GM19025 (cell line): ENCODE results near the gene FSTL1.

ENCODE experiments used
- ATAC-seq: cut with Tn5 transposase; IDR thresholded peaks from one replicate; pipeline ENCODE4 v1.9.1; 2021; ENCODE audit warnings: mild to moderate bottlenecking, low read depth, moderate library complexity; ENCODE audit not compliant: unreplicated experiment

Gene FSTL1

DNA sequence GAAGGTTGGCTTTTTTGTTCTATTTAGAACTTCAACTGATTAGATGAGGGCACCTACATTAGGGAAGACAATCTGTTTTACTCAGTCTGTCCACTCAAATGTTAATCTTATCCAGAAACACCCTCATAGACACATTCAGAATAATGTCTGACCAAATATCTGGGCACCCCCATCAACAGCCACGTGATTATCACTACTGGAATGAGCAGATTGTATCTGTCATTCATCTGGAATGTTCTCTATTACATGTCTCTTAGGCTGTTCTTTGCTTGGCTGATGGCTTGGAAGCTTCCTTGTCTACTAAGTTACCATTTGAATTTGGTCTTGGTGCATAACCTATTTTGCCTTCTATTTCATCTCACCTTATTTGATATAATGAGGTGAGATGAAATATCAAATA, 86.0 kb downstream of the FSTL1 start:
- ATAC-seq = no peak

DNA sequence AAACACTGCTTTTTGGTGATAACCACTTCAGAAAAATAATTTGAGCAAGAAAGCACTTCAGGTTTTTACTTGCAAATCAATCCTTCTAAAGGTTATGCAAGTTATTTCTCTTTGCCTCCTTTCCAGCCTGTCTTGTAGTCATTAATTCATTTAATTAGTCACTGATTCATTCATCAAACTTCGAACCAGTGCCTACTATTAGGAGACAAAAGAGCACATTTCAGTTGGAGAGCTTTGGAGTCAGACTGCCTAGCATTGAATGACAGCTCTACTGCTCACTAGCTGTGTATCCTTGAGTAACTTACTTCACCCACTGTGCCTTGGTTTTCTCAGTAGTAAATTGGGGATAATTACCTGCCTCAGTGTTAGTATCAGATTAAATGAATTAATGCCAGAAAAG, 86.7 kb downstream of the FSTL1 start:
- no peak for ATAC-seq

DNA sequence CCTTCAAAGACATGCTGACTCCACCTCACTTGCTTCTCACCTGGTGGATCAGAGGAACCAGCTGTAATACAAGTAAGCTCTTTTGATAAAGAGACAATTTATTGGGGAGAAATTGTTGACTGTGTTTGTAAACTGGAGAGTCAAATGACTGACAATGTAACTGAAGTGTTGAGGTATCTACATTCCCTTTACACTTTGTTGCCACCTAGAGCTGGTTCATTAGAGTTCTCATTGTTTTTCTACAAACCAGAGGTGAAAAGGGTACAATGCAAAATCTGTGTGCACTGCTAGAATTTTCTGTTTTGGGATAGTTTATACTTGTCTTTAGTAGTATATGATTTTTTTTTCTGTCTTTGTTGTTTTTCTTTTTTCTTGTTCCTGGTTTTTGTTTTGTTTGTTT, 93.0 kb downstream of the FSTL1 start:
- ATAC-seq = no peak

DNA sequence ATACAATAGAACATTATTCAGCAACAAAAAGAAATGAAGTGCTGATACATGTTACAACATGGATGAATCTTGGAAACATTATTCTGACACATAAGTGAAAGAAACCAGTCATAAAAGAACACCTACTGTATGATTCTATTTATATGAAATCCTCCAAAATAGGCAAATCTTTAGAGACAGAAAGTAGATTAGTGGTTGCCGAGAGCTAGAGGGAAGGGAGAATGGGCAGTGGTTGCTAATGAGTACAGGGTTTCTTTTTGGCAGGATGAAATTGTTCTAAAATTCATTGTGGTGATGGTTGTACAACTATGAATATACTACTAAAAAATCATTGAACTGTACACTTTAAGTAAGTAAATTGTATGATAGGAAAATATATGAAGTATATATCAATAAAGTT, 95.3 kb downstream of the FSTL1 start:
- no peak for ATAC-seq

DNA sequence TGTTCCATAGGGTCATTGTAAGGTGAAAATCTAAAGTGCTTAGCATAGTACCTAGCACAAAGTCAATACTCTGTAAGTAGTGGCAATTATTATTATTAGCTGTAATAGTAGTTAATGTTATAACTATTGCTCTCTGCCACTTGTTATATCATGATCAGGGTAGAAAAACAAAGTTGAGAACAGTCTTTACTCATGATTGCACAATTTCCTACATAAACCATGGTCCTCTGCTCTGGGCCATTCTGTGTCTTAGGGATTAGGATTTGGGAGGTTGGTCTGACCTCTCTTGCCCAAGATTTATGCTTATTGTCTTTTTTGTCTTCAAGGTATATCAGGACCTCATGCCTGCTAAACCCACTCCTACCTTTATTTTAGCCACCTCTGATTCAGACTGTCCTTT, 97.3 kb downstream of the FSTL1 start:
- ATAC-seq = no peak

DNA sequence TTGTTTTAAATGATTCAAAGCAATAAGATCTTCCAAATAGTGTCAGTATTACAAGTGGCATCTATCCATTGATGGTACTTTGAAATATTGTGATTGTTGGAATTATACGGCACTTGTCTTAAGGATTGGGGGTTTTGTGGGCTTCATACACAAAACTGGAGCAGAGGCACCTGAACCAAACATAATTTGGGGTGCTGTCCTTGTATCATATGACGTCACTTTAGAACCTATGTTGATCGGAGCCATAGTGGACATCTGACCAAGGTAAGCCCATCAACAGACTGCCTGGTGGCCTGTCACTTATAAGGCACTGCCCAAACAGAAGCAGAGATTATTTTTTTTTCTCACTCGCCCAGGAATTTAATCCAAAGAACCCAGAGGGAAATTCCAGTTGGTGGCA, 98.8 kb downstream of the FSTL1 start:
- ATAC-seq = no peak

DNA sequence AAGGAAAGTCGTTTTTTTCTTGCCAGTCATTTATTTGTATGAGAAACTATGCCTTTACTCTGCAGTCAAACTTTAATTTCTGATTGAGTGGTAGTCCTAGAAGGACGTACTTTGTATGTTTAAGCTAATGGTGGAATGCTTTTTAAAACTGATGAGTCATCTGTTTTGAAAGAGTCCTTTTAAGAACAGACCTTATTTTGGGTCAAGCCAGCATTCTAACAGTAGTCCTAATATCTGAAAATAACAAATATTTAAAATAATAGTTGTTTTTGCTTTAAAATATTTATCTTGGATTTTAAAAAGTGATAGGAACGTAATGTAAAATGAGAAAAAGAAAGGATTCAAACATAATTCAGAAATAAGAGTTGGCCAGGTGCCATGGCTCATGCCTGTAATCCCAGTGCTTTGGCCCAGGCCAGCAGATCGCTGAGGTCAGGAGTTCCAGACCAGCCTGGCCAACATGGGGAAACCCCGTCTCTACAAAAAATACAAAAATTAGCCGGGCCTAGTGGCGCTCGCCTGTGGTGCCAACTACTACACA, 100.3 kb downstream of the FSTL1 start:
- ATAC-seq = no peak

DNA sequence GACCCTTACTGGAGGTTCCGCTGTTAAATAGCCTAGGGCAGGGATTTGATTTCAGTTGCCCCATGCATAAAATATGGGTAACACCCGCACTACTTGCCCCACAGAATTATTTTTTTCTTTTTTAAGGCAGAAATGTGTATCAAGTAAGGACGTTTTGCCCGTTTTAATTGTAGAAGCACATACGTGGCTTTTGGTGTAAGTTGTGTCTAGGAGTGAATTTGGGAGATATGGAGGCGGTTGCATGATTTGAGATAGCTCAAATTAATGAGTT, 101.0 kb downstream of the FSTL1 start:
- no peak for ATAC-seq

DNA sequence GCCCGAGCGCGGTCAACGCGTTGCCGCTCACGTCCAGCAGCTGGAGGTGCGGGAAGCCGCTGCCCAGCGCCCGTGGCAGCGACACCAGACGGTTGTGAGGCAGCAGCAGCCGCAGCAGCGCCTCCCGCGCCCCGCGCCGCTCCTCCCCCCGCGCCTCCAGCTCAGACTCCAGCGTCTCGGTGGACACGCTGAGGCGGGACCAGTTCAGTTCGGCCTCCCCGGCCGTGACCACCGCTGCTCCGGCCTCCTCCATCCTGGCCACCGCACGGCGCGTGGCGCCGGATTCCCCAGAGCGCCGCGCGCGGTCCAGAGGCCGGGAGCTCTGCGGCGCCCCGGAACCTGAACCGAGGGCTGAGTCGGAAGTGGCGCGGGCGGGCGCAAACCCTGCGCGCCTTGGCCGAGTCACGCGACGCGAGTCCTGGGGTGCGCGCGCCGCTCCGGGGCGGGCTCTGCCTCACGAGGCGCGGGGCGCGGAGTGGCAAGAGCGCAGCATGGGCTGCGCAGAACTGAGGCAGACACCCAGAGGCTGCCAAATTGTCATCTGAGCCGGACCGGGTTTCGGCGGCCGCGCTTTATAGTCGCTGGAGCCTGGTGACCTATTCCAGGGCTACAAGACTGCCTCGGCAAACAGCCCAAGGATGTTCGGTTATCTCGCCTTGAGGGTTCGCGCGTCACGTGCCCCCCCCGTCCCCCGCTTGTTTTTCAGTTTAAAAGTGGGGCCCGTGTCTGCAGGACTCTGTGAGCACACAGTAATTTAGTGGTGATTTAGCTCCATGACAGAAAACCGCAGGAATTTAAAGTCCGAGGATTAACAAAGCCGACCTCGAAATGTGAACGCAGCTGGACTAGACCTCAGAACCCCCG, 101.6 kb downstream of the FSTL1 start, which contains the start of gene LRRC58:
Gene LRRC58, minus strand, starts transcription at position 364 of the 864 bp plus-strand sequence. Its CDS starts 111 bp downstream, at position 253.
- peak; percentile 86 for ATAC-seq

DNA sequence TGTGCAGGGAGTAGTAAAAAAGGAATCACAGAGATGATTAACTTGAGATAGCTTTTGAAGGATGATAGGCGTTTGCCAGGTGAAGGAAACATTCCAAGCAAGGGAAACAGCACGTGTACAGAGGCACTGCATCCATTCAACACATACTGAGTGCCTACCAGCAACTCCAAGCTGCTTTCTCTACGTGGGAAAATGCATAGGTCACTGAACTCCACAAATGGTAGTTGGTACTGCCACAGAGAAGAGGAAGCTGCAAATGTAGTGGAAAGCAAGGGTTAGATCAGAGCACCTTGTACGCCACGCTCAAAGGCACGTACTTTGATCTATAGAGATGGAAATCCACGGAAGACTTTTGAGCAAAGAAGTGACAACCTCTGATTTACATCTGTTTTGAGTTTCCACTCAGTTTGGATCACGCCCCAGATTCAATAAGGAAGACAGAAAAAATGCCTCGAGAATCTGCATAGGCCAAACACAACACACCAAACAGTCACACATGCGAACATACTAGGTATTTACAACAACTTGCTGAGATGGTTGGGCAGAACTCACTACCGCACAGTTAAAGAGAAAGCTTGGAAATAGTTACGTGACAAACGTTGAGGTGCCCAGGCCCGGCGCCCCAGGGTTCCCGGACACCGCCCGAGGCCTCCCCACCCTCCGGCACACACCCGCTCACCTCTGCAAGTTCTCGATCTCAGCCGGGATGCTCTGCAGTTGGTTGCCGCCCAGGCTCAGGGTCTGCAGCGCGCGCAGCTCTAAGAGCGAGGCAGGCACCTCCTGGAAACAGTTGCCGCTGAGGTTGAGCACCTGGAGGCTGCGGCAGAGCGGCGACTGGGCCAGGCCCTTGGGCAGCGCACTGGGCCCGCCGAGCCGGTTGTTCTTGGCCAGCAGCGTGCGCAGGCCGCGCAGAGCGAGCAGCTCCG, 102.5 kb downstream of the FSTL1 start:
- peak; percentile 44 for ATAC-seq

DNA sequence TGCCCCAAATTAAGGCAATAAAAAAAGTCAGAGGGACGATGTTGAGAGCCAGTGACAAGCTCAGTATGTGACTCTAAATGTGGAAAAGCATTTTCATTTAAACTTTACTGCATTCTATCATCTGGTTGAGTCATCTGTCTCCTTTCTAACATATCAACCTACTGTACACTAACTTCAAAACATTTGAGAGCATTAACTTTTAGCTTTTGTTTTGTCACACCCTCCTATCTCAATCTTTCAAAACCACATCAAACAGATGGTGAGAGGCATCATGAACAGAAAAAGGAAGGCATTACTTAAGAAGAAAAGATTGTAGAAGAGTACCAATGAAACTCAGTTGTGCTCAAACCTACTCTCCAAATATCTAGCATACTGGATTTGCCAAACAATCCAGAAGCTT, 106.4 kb downstream of the FSTL1 start:
- no peak for ATAC-seq
